IPS-18a (cell line): ENCODE data around the gene FRG2.
"Not testable (repeated sequence)": the region's sequence is repeated elsewhere in the genome, so short reads cannot be mapped to it uniquely, and the experiment has no call there.

Experiments used
- H3K27ac ChIP-seq: one replicate; pipeline ENCODE4 v1.5.1; 2013; ENCODE audit warnings: low read length
- H3K27me3 ChIP-seq: one replicate; pipeline ENCODE4 v1.6.1; 2013; ENCODE audit warnings: mild to moderate bottlenecking, low read length; ENCODE audit not compliant: control insufficient read depth, insufficient read depth
- H3K36me3 ChIP-seq: one replicate; pipeline ENCODE4 v1.6.1; 2013; ENCODE audit warnings: low read depth, low read length; ENCODE audit not compliant: control insufficient read depth
- H3K4me1 ChIP-seq: one replicate; pipeline ENCODE4 v1.6.1; 2013; ENCODE audit warnings: low read depth, low read length; ENCODE audit not compliant: control insufficient read depth
- H3K4me3 ChIP-seq: one replicate; pipeline ENCODE4 v1.5.1; 2013; ENCODE audit warnings: low read length
- H3K9ac ChIP-seq: one replicate; pipeline ENCODE4 v1.6.1; 2013; ENCODE audit warnings: mild to moderate bottlenecking, low read length, moderate library complexity
- H3K9me3 ChIP-seq: one replicate; pipeline ENCODE4 v1.6.1; 2013; ENCODE audit warnings: low read depth, low read length; ENCODE audit not compliant: control insufficient read depth

The FRG2 gene

GRCh38 chr4:189989941-189990340 lies 37.1 kb downstream of the FRG2 start:
- not testable (repeated sequence) for H3K9ac ChIP-seq, H3K27me3 ChIP-seq, H3K4me3 ChIP-seq

GRCh38 chr4:189988877-189989431 lies 38.1 kb downstream of the FRG2 start:
- H3K9ac ChIP-seq = no peak overlapping the region
- H3K9me3 ChIP-seq = no peaks in the 10 kb centered on the region
- H3K4me3 ChIP-seq = no peak overlapping the region
- no peak overlapping the region for H3K27ac ChIP-seq
- H3K36me3 ChIP-seq = no peaks in the 10 kb centered on the region
- H3K4me1 ChIP-seq = no peaks in the 10 kb centered on the region
- no peaks in the 10 kb centered on the region for H3K27me3 ChIP-seq

More at GRCh38 chr4:189989941-189990340, 37.1 kb downstream of the FRG2 start:
- not testable (repeated sequence) for H3K27ac ChIP-seq, H3K4me1 ChIP-seq, H3K9me3 ChIP-seq, H3K36me3 ChIP-seq

GRCh38 chr4:189985651-189986243 lies 41.3 kb downstream of the FRG2 start:
- not testable (repeated sequence) for H3K9me3 ChIP-seq, H3K27ac ChIP-seq, H3K27me3 ChIP-seq, H3K4me1 ChIP-seq, H3K4me3 ChIP-seq, H3K36me3 ChIP-seq, H3K9ac ChIP-seq

- not testable (repeated sequence) for H3K9ac ChIP-seq, H3K36me3 ChIP-seq, H3K27ac ChIP-seq, H3K9me3 ChIP-seq, H3K4me3 ChIP-seq, H3K4me1 ChIP-seq, H3K27me3 ChIP-seq
These were observed 42.4 kb downstream of the FRG2 start for GRCh38 chr4:189984661-189985060.

GRCh38 chr4:189983916-189984526 lies 43.0 kb downstream of the FRG2 start:
- H3K9me3 ChIP-seq, H3K9ac ChIP-seq: not testable (repeated sequence)

GRCh38 chr4:189981970-189982369 lies 45.1 kb downstream of the FRG2 start:
- no peak overlapping the region for H3K4me3 ChIP-seq
- no peaks in the 10 kb centered on the region for H3K27me3 ChIP-seq
- H3K27ac ChIP-seq = no peak overlapping the region
- H3K4me1 ChIP-seq = no peaks in the 10 kb centered on the region
- H3K36me3 ChIP-seq = no peaks in the 10 kb centered on the region
- H3K9me3 ChIP-seq = no peaks in the 10 kb centered on the region
- no peak overlapping the region for H3K9ac ChIP-seq

More at GRCh38 chr4:189983916-189984526, 43.0 kb downstream of the FRG2 start:
- not testable (repeated sequence) for H3K27me3 ChIP-seq, H3K36me3 ChIP-seq, H3K4me1 ChIP-seq, H3K4me3 ChIP-seq, H3K27ac ChIP-seq

GRCh38 chr4:189980292-189980691 lies 46.8 kb downstream of the FRG2 start:
- not testable (repeated sequence) for H3K36me3 ChIP-seq, H3K9ac ChIP-seq, H3K4me1 ChIP-seq, H3K4me3 ChIP-seq, H3K27me3 ChIP-seq, H3K9me3 ChIP-seq, H3K27ac ChIP-seq

- H3K27me3 ChIP-seq = no peaks in the 10 kb centered on the region
- H3K36me3 ChIP-seq = no peaks in the 10 kb centered on the region
- no peak overlapping the region for H3K4me3 ChIP-seq
- no peak overlapping the region for H3K9ac ChIP-seq
- H3K27ac ChIP-seq = no peak overlapping the region
- no peaks in the 10 kb centered on the region for H3K9me3 ChIP-seq
- no peaks in the 10 kb centered on the region for H3K4me1 ChIP-seq
These were observed 47.6 kb downstream of the FRG2 start for GRCh38 chr4:189979196-189980047.
